GM11168 (cell line): ENCODE results near the gene TMEM181.
"Not testable (repeated sequence)": the region's sequence is repeated elsewhere in the genome, so short reads cannot be mapped to it uniquely, and the experiment has no call there.

Source experiments
- in situ Hi-C: fragments of 300-500 bp; cut with MboI; formaldehyde crosslinking; loops from one replicate; pipeline ENCODE4 v1.12.0; 2022; ENCODE audit warnings: low sequenced_read_pairs; ENCODE audit not compliant: unreplicated experiment

TMEM181 gene

GRCh38 chr6:158632538-158633119 is 72.7 kb downstream of the TMEM181 start:
- in situ Hi-C loops: not testable (repeated sequence)

- in situ Hi-C loops: no loop called here
These were observed 73.2 kb downstream of the TMEM181 start for GRCh38 chr6:158633127-158633526.

GRCh38 chr6:158634695-158635426 is 75.0 kb downstream of the TMEM181 start:
- in situ Hi-C loops: no loop called here

GRCh38 chr6:158635427-158636073 is 75.7 kb downstream of the TMEM181 start:
- in situ Hi-C loops: no loop called here

GRCh38 chr6:158636778-158637177 is 76.9 kb downstream of the TMEM181 start:
- in situ Hi-C loops: no loop called here

GRCh38 chr6:158638324-158638854 is 78.5 kb downstream of the TMEM181 start:
- in situ Hi-C loops: no loop called here

- in situ Hi-C loops: no loop called here
These were observed 79.2 kb downstream of the TMEM181 start for GRCh38 chr6:158639056-158639455.

GRCh38 chr6:158640519-158640918 is 80.6 kb downstream of the TMEM181 start:
- in situ Hi-C loops: no loop called here

GRCh38 chr6:158642097-158642601 is 82.3 kb downstream of the TMEM181 start:
- in situ Hi-C loops: no loop called here

- in situ Hi-C loops: no loop called here
These were observed 83.9 kb downstream of the TMEM181 start for GRCh38 chr6:158643836-158644230.

- in situ Hi-C loops: no loop called here
These were observed 84.6 kb downstream of the TMEM181 start, which contains the start of gene DYNLT1 for GRCh38 chr6:158644231-158645063. Gene DYNLT1 (minus strand): TSS chr6:158644743. CDS start chr6:158644708, 35 bp downstream.

GRCh38 chr6:158645064-158646022 is 85.5 kb downstream of the TMEM181 start:
- in situ Hi-C loops: no loop called here

- in situ Hi-C loops: no loop called here
These were observed 86.4 kb downstream of the TMEM181 start for GRCh38 chr6:158646023-158646910.

GRCh38 chr6:158647501-158647900 is 87.6 kb downstream of the TMEM181 start:
- in situ Hi-C loops: no loop called here

- in situ Hi-C loops: no loop called here
These were observed 88.8 kb downstream of the TMEM181 start for GRCh38 chr6:158648682-158649131.

- in situ Hi-C loops: no loop called here
These were observed 89.6 kb downstream of the TMEM181 start, which contains the start of gene SYTL3 for GRCh38 chr6:158649289-158650143. Gene SYTL3 (plus strand): TSS chr6:158650054. CDS start chr6:158663269, 13,215 bp downstream.
